ENCODE data around the gene FFAR1.

Gene FFAR1

DNA sequence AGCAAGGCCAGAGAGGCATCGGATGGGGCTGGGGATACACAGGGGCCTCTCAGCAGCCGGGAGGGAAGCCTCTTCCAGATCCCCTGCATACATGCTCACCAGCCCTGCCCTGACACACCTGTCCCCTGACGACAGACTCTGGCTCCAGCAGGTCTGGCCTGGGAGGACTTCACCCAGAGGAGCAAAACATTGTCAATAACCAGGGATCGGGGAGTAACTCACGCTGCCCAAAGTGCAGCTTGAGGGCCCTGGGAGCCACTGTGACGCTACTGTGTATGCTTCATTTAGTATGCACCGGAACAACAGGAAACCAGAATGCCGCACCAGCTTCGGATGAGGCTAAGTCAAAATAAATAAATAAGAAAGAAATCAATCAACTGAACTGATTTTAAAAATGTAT is 31.1 kb upstream of the FFAR1 start:
- DNase-seq = no peak

DNA sequence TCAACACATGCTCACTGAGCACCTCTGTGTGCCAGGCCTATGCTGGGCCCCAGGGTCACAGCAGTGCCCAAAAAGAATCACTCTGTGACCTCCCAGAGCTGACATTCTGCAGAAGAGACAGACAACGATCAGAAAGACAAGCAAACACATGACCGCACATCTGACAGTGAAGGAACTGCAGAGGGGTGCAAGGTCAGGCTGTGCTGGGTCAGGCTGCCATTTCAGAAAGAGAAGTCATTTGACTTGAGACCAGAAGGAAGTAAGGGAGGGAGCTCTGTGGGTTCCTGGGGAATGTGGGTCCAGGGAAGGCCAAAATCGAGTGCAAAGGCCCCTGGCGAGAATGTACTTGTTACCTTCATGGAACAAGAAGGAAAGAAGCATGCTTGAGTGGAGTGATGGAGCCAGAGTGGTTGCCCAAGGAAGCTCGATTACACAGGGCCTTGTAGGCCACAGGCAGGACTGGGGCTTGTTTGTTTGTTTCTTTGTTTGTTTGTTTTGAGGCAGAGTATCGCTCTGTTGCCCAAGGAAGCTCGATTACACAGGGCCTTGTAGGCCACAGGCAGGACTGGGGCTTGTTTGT is 30.1 kb upstream of the FFAR1 start:
- peak in 1 of 2 experiments; percentile 8 for DNase-seq

DNA sequence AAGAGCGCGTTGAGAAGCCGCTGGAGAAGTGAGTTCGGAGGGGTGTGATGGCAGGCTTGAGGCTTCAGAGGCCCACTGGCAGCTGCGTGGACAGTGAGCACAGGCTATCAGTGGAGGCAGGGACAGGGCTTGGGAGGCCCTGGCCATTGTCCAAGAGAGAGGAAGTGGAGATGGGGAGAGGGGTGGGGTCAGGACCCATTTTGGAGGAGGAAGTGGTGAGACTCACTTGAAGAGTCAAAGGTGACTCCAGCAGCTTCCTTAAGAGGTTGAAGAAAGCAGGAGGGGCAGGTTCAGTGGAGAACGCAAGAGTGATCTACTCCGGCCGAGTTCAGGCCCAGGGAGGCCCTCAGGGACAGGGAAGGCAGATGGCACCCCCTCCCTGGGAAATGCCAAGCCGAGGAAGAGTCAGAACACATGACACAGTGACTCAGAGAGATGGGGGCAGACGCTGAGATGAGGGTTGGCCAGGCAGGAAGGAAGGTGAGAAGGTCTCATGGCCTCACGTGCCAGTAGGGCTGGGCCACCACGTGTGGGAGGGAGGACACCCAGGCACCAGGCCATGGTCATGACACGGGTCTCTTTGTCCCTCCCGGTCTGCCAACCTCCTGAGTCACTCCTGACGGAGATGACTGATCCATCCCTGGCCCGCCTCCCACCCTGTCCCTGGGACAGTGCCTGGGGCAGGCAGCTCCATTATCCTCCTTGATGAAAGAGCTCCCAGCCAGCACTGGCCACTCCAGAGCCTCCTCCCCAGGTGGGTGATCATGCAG is 28.8 kb upstream of the FFAR1 start:
- peak; percentile 9 to 19 for DNase-seq

DNA sequence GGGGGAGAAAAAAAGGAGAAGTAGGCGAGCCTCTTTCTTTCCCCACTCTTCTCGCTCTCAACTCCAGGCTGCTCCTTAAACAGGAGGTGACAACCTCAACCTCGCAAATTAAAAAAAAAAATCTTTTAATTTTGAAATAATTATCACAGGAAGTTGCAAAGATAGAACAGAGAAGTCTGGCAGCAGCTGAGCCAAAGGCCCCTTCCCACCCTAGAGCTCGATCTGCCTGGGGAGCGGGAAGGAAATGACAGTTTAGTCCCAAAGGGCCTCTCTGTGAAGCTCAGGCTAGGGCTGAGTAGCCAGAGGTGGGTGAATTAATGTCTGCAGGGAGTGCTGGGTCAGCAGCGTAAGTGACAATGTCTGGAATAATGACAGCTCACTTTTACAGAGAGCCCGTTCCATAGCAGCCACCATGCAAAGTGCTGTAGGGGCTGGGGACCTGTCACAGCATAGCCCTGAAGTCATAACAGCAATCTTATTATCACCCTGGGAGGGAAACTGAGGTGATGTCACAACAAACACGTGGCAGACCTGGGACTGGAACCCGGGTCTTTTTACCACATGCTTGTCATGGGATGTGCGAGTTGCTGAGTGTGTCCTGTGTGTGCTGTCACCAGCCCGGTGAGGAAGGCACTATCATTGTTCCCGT is 27.5 kb upstream of the FFAR1 start:
- peak; percentile 65 to 78 for DNase-seq

DNA sequence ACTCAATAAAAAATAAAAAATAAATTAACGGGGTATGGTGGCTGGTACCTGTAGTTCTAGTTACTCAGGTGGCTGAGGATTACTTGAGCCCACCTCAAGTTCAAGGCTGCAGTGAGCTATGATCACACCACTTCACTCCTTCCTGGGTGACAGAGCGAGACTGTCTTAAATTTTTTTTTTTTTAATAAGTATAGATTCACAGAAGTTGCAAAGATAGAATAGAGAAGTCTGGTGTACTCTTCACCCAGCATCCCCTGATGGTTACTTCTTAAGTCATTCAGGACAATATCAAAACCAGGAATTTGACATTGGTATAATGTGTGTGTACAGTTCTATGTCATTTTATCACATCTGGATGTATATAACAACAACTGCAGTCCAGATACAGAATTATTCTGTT is 26.4 kb upstream of the FFAR1 start:
- no peak for DNase-seq

DNA sequence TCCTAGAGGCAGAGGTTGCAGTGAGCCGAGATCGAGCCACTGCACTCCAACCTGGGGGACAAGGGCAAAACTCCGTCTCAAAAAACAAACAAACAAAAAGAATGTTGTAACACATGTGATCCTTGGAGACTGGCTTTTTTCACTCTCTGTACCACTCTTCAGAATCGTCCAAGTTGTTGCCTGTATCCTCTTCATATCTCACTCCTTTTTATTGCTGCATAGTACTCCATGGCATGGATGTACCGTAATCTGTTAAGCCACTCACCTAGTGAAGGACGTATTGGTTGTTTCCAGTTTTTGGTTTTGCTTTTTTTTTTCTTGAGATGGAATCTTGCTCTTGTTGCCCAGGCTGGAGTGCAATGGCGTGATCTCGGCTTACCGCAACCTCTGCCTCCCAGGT is 25.7 kb upstream of the FFAR1 start:
- no peak for DNase-seq

DNA sequence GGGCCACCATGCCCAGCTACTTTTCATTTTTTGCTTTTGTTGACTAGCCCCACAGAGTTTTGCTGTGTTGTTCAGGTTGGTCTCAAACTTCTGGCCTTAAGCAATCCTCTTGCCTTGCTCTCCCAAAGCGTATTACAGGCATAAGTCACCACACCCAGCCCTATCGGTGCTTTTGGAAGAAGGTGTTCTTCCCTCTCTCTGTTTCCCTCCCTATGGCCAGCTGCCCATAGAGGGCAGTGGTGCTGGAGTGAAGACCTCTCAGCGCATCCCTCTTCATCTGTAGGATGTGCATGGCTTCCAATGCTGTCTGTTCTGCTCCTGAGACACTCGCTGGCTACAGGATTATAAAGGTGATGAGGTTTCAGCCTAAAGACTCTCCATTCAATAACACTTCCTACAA is 20.1 kb upstream of the FFAR1 start:
- no peak for DNase-seq

DNA sequence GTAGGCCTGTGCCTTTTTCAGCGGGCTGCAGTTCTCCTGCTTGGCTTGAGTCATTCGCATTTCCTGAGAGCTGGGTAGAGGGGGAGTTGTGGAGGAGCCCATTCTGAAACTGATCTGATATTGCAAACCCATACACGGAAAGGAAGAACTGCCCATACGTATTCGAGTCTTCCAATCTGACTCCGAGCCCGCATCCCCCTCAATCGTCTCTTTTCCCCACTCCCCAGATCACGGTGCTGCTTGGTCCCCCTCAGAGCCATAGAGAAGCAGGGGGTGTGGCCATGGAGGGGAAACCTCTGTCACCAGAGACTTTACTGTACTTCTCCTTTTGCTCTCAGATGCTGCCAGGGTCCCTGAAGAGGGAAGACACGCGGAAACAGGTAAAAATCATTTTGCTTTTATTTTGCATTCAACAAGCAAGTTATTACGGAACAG is 18.8 kb upstream of the FFAR1 start, which contains the start of gene CD22:
Gene CD22, plus strand, starts transcription at position 337 of the 435 bp plus-strand sequence. CDS start 2,854 bp downstream, outside the sequence.
- DNase-seq = peak; percentile 39 to 59

DNA sequence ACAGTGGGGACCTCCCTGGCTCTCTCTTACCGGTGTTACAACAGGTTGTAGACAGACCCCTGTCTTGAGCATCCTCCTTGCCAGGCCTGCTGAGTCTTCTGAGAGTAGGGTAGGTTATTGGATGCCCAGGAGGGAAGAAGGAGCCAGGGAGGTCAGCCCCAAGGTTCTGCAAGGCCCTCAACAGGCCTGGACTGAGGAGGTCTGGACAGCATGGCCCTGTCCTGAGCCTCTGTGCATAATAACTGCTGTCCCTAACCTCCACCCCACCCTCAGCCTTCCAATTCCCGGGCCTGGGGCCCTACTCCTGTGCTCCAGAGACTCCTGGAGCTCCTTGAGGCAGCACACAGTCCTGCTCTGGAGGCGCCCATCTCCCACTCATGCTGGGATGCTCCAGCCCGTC is 18.4 kb upstream of the FFAR1 start:
- DNase-seq = no peak

DNA sequence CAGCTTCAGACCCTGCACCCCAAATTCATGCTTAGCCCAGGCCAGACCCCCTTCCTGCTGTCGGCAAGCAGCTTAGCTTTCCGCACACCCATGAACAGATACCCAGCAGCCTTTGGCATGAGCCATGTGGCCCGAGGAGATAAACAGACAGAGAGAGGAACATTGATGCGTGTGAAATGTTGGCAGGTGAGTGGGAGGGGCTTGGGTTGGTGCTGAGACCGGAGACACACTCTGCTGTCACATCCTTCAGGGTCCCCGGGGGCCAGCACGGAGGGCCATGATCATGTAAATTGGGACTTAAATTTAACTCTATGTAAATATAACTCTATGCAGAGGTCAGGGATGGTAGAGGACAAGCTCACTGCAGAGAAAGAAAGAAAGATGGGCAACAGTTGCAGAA is 17.2 kb upstream of the FFAR1 start:
- DNase-seq = no peak

DNA sequence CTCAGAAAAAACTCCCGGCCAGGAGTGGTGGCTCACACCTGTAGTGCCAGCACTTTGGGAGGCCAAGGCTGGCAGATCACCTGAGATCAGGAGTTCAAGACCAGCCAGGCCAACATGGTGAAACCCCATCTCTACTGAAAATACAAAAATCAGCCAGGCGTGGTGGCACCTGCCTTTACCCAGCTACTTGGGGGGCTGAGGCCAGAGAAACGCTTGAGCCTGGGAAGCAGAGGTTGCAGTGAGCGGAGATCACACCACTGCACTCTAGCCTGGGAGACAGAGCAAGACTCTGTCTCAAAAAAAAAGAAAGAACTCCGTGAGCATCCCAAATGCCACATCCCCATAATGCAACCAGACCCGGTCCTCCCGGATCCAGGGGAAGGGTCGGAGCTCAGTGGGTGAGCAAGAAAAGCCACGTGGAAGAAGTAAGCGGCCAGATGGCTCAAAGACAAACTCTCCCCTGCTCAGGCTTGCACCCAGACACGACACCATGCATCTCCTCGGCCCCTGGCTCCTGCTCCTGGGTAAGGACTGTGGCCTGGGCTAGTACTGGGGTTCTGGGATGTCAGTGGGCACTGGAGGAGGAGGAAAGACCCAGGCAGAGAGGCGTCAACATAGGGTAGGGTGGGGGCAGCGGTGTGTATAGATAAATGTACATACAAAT is 16.0 kb upstream of the FFAR1 start:
- no peak for DNase-seq

DNA sequence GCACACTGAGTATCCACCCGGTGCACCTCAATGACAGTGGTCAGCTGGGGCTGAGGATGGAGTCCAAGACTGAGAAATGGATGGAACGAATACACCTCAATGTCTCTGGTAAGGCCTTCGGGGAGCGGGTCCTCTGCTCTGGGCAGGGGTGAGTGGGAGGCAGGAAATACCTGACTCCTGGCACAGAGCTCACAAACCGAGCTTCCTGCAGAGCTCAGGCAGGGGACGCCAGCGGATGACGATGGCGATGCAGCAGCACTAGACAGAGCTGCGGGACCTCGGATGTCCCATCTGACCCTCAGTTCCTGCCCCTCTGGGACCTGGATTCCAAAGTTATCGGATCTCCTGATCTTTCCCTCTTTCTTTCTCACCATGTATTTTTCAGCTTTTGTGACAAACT is 14.9 kb upstream of the FFAR1 start:
- DNase-seq = no peak

DNA sequence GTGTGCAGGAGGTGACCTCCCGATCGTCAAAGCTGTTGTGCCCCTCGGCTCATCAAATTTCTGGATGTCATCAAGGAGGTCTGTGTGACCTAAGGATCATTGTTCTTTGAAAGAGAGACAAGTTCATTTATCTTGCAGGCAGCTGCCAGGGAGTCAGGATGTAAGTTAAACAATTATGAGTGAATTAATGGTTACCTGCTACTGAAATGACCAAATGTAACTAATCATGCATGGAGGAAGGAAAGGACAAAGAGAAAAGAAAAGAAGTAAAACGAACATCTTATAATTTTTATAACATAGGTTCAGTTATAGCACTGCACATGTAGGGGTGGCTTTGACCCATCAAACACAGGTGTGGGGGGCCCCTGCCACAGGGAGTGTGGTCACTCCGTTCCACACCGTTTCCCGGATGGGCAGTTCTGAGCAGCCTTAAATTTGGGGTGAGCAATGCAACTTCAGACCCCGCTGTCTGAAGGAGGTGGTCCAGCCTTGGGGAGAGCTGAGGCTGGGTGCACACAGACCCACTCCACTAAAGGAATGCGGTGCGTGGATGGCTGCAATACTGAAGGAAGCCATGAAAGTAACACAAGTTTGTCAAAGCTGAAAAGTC is 13.5 kb upstream of the FFAR1 start:
- DNase-seq = no peak

DNA sequence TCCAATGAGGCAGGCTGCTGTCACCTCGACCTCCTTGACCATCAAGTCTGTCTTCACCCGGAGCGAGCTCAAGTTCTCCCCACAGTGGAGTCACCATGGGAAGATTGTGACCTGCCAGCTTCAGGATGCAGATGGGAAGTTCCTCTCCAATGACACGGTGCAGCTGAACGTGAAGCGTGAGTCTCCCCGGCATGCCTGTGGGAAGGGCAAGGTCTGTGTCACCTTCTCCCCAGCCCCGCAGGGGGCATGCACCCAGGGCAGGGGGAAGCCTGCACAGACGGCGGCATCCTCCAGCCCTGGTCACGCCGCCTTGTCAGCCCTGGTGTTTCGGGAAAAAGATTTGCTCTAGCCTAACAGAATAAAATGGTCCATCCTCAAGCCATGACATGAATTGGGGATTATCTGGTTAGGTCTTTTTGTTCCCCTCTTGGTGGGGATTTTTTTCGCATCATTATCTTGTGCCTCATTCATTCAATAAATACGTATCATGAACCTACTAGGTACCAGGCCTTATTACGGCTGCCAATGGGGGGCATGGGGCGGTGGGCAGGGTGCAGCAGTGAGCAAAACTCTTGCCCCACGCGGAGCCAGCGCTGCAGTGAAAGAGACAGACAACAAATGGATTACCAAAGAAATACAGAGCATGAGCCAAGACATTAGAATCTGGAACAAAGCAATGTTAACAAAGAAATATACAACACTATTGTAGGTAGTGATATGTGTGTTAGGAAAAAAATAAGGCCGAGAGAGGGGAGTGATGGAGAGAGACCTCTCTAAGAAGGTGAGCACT is 11.3 kb upstream of the FFAR1 start:
- no peak for DNase-seq

DNA sequence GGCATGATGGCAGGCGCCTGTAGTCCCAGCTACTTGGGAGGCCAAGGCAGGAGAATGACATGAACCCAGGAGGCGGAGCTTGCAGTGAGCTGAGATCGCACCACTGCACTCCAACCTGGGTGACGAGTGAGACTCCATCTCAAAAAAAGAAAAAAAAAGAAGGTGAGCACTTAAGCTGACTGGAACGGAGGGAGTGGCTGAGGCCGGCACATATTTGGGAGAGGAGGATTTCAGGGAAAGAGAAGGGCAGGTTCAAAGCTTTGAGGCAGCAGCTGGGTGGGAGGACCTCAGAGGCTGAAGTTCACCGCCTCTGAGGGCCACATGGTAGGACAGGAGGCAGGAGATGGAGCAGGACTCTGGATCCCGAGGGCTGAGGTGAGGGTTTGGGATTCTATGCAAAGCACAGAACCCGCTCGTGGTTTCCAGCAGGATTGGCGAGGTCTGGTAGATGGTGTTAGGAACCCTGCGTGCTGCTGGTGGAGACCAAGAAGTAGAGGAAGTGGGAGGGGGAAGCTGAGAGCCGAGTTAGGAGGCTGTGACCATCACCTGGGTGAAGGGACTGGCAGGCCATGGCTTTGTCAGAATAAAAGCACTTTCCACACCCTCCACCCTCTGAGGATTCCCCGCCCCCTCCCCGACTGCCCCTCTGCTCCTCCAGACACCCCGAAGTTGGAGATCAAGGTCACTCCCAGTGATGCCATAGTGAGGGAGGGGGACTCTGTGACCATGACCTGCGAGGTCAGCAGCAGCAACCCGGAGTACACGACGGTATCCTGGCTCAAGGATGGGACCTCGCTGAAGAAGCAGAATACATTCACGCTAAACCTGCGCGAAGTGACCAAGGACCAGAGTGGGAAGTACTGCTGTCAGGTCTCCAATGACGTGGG is 10.4 kb upstream of the FFAR1 start:
- no peak for DNase-seq

DNA sequence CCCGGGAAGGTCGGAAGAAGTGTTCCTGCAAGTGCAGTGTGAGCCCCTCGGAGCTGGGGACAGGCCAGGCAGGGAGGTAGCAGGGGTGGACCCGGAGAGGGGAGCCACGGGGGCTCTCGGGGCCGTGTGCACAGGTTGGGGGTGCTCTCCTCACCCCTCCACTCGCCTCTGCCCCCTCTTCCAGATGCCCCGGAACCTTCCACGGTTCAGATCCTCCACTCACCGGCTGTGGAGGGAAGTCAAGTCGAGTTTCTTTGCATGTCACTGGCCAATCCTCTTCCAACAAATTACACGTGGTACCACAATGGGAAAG is 9.8 kb upstream of the FFAR1 start:
- DNase-seq = no peak

DNA sequence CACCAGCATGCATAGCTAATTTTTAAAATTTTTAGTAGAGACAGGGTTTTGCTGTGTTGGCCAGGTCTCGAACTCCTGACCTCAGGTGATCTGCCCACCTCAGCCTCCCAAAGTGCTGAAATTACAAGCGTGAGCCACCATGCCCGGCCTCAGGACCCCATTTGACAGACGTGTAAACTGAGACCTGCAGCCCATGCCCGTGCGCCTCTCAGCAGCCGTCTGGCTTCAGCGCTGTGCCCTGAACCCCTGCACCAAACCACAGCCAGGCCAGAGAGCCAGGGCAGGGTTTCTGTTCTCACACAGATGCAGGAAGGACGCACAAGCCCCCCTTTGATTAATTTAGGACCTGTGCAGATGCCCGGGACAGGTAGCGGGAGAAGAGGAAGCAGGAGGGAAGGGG is 7.3 kb upstream of the FFAR1 start:
- DNase-seq = no peak

DNA sequence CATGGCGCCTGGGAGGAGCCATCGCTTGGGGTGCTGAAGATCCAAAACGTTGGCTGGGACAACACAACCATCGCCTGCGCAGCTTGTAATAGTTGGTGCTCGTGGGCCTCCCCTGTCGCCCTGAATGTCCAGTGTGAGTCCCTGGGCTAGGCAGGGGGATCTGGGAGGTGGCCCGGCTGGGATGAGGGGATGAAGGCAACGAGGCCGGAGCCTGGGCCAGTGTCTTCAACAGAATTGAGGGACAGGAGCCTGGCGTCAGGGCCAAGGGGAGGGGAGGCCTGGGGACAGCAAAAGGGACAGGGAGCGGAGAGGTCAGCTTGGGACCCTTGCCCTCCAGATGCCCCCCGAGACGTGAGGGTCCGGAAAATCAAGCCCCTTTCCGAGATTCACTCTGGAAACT is 6.7 kb upstream of the FFAR1 start:
- no peak for DNase-seq

DNA sequence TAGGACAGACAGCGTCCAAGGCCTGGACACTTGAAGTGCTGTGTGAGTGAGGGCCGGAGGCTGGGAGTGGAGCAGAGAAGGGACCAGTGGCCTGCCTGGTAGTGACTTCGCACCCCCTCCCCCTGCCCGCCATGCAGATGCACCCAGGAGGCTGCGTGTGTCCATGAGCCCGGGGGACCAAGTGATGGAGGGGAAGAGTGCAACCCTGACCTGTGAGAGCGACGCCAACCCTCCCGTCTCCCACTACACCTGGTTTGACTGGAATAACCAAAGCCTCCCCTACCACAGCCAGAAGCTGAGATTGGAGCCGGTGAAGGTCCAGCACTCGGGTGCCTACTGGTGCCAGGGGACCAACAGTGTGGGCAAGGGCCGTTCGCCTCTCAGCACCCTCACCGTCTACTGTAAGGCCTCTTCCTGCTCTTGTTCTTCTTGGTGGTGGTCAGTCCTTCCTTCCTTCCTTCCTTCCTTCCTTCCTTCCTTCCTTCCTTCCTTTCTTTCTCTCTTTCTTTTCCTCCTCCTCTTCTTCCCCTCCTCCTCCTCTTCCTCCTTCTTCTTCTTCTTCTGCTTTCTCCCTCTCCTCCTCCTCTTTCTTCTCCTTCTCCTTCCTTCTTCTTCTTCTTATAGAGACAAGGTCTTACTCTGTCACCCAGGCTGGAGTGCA is 6.0 kb upstream of the FFAR1 start:
- DNase-seq = no peak

DNA sequence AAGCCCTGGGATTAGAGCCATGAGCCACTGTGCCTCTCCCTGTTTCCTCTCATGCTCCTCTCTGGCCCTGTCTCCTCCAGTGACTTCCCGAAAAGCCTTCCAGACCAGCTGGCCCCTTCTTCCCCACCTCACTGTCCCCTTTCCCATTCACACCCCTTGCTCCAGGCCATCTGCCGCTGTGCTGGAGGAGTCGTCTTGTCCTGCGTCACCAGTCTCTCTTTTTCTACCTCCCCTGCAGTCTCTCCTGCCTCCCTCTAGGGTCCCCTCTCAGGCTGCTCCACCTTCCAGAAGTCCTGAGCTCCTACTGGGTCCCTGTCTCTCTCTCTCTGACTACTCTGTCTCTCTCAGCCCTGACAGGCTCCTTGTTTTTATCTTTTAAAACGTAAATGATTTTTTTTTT is 5.3 kb upstream of the FFAR1 start:
- no peak for DNase-seq

DNA sequence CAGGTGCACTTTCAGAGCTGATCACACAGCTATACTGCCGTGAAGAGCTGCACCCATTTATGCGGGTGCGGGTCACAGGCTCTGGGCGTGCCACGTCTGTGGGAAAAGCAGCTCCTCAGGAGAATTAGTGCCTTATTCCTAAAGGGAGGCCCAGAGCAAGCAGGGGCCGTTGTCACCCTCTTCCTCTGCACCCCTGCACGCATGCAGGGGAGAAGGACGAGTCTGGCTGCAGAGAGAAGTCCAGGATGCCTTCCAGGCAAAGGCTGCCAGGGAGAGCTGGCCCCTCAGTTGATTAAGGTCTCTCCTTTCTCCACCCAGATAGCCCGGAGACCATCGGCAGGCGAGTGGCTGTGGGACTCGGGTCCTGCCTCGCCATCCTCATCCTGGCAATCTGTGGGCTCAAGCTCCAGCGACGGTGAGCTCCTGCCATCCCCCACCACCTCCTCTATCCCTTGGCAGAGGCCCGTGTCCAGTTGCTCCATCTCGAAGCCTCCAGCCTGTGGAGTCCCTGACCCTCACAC is 3.1 kb upstream of the FFAR1 start:
- DNase-seq = no peak
